ENCODE data around the gene LRRC74A. TPM values are rescaled to one million over a fixed set of nuclear protein-coding genes. Genes with fewer than 3 reads are reported as not detected.

The LRRC74A gene
- total RNA-seq, 1 experiment from 2014 or later: not detected

DNA sequence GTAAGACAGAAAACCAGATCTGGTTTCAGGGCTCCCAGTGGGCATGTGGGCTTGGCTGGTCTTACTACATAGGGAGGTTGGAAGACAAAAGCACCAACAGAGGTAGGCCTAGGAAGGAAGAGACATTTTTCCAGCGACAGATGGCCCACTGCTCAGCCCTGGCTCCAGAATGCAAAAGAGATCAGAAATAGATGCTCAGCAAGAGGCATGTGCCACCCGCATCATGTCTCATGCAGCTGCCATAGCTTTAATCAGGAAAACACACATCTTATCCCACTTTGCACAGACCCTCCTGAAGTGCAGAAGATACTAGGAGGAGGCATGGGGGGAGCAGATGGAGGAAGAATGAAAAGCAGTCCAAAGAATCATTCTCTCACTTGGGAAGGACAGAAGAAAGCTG, 39.6 kb upstream of the LRRC74A start:
- no peaks in the 10 kb centered on the region for H3K9me3 ChIP-seq (replicated peaks)
- no peaks in the 10 kb centered on the region for H3K4me1 ChIP-seq
- no peak for DNase-seq
- H3K27ac ChIP-seq: no peak overlapping the region
- H3K27me3 ChIP-seq: no peaks in the 10 kb centered on the region
- H3K36me3 ChIP-seq: peaks cover 14% of the 10 kb centered on the region
- no peak overlapping the region for H3K4me3 ChIP-seq

DNA sequence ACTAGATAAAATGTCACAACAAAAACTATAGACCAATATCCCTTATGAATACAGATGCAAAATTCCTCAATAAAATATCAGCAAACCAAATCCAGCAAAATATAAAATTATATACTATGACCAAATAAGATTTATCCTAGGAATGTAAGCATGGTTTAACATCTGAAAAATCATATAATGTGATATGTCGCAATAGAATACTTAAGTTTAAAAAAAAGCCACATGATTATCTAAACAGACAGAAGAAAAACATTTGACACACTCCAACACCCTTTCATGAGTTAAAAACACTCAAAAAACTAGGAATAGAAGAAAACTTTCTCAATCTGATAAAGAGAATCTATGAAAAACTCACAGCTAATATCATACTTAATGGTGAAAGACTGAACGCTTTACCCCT, 33.8 kb upstream of the LRRC74A start:
- Histone ChIP-seq H3K4me1 (0 out of 2 replicates have a peak, but pooled peaks cover 2% of the 10 kb centered on the region), H3K27ac (no peak overlapping the region), H3K4me3 (no peak overlapping the region), H3K9me3 (replicated peaks) (no peaks in the 10 kb centered on the region), H3K36me3 (peaks cover 27% of the 10 kb centered on the region), H3K27me3 (no peaks in the 10 kb centered on the region)
- no peak for DNase-seq

DNA sequence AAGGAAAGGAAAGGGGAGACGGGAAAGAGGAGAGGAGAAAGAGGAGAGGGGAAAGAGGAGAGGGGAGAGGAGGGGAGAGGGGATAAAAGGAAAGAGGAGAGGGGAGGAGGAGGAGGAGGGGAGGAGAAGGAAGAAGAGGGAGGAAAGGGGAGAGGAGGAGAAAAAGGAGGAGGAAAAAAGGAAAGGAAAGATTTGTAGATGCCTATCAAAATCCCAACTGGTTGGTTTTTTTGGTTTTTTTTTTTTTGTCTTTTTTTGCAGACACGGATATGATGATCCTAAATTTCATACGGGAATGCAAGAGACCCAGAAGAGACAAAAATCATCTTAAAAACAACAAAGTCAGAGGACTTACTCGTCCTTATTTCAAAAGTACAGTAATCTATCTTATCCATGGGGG, 32.9 kb upstream of the LRRC74A start:
- H3K36me3 ChIP-seq: peaks cover 27% of the 10 kb centered on the region
- H3K27me3 ChIP-seq: no peaks in the 10 kb centered on the region
- no peak overlapping the region for H3K4me3 ChIP-seq
- DNase-seq: no peak
- no peaks in the 10 kb centered on the region for H3K9me3 ChIP-seq (replicated peaks)
- no peak overlapping the region for H3K27ac ChIP-seq
- H3K4me1 ChIP-seq: 0 out of 2 replicates have a peak, but pooled peaks cover 2% of the 10 kb centered on the region

DNA sequence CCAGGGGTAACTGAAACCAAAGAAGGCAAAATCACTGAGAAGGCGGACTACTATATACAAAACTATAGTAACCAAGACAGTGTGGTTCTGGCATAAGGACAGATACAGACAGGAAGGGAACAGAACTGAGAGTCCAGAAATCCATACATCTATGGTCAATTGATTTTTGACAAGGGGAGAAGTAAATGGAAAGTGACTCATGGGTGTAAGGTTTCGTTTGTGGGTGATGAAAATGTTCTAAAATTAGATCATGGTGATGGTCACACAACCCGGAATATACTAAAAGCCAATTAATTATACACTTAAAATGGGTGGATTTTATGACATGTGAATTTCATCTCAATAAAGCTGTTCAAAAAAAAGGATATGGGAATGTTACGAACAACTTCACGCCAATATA, 32.3 kb upstream of the LRRC74A start:
- DNase-seq: no peak
- H3K9me3 ChIP-seq (replicated peaks): no peaks in the 10 kb centered on the region
- H3K27ac ChIP-seq: no peak overlapping the region

DNA sequence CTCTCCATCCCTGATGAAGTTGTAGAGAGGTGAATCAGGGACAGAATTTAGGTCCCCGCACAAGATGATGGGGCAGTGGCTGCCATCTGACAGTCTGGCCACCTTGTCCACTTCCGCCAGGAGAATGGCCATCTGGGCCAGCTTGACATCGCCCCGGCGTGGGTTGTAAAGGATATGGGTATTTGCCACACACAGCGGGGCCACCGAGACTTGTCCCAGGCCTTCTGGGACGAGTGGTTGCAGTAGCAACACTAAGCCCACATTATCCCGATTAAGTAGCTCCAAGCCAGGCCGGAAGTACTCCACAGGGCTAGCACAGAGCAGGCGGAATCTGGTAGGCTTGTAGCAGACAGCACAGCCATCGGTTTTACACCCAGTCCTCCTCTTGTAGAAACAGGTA, 19.8 kb upstream of the LRRC74A start:
- H3K36me3 ChIP-seq: peaks cover 20% of the 10 kb centered on the region
- no peak for DNase-seq
- H3K9me3 ChIP-seq (replicated peaks): no peaks in the 10 kb centered on the region
- no peaks in the 10 kb centered on the region for H3K27me3 ChIP-seq
- H3K4me3 ChIP-seq: no peak overlapping the region
- H3K27ac ChIP-seq: no peak overlapping the region
- peaks cover 3% of the 10 kb centered on the region; the same call in 1 of the 2 replicates for H3K4me1 ChIP-seq

More for the DNA sequence above, 32.3 kb upstream of the LRRC74A start:
- Histone ChIP-seq H3K4me3 (no peak overlapping the region), H3K36me3 (peaks cover 27% of the 10 kb centered on the region), H3K4me1 (0 out of 2 replicates have a peak, but pooled peaks cover 2% of the 10 kb centered on the region), H3K27me3 (no peaks in the 10 kb centered on the region)

DNA sequence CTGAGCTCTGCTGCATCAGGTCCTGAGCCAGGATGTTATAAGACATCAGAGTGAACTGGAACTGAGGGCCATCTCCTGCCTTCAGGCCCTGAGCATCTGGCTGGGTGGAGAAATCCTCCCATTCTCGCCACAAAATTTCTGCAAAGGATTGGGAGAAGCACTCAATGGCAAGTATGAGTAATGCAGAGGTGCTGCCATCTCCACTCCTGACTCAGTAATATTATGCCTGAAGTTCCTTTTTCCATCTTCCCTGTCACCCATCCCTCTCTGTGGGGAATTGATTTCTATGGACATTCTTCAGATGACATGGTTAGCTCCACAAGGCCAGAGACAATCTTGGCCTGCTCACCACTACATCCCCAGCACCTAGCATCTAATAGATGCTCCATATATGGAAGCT, 18.2 kb upstream of the LRRC74A start:
- H3K9me3 ChIP-seq (replicated peaks): no peaks in the 10 kb centered on the region
- peaks cover 10% of the 10 kb centered on the region for H3K36me3 ChIP-seq
- no peak for DNase-seq

DNA sequence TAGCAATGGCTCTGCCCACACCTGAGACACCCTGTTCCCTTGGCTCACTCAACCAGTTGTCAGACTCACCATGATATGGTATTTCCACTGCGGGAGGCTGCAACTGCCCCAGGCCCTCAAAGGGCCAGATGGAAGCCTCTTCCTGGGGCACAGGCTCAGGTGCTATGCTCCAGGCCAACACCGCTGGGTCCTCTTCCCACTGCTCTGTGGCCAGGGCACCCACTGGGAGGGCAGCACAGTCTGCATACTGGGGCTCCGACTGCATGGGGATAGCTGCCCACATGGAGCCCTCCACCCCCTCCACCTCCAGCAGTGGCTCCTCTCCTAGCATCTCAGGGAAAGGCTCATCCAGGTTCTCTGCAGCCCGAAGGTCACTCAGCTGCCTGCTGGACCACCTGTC, 17.2 kb upstream of the LRRC74A start:
- no peak overlapping the region for H3K4me3 ChIP-seq
- no peak for DNase-seq
- peaks cover 6% of the 10 kb centered on the region for H3K4me1 ChIP-seq
- H3K27me3 ChIP-seq: no peaks in the 10 kb centered on the region
- H3K36me3 ChIP-seq: 0 out of 2 replicates have a peak, but pooled peaks cover 3% of the 10 kb centered on the region
- H3K27ac ChIP-seq: no peak overlapping the region
- no peaks in the 10 kb centered on the region for H3K9me3 ChIP-seq (replicated peaks)

More for the DNA sequence above, 18.2 kb upstream of the LRRC74A start:
- Histone ChIP-seq H3K27me3 (no peaks in the 10 kb centered on the region), H3K4me1 (peaks cover 4% of the 10 kb centered on the region), H3K27ac (no peak overlapping the region), H3K4me3 (no peak overlapping the region)

DNA sequence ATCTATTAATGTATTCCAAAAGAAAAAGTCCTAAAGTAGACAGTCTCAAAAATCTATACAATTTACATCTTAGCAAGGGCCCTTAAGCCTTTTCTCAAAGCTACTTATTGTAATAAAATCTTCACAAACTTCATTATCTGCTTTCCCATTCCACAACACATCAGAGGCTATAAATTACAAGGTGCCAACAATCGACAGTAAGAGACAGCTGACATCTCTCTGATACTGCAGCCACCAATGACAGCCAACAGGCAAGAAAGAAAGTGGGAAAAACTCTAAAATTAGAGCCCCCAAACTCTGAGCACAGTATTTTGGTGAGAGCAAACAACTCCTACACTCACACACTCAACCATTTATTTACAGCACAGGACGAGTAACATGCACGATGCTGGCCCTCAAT, 15.7 kb upstream of the LRRC74A start:
- Histone ChIP-seq H3K4me3 (no peak overlapping the region), H3K9me3 (replicated peaks) (no peaks in the 10 kb centered on the region), H3K36me3 (0 out of 2 replicates have a peak, but pooled peaks cover 3% of the 10 kb centered on the region), H3K4me1 (peaks cover 6% of the 10 kb centered on the region), H3K27me3 (no peaks in the 10 kb centered on the region), H3K27ac (no peak overlapping the region)
- no peak for DNase-seq

DNA sequence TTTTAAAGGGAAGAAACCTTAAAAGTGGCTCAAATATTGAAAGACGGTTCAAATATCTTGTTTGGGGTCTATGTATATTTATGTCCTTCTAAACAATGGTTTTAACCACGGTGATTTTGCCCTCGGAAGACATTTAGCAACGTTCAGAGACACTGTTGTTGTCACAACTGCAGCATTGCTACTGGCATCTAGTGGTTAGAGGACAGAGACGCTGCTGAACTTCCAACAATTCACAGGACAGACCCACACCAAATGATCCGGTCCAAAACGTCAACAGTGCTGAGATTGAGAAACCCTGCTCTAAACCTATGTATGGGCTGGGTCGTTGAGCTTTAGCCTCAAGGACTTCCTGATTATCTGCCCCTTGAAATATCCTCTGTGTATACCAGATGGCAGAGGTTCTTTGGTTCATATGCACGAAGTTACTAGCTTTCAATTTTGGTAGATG, 15.2 kb upstream of the LRRC74A start:
- no peaks in the 10 kb centered on the region for H3K9me3 ChIP-seq (replicated peaks)
- H3K36me3 ChIP-seq: 0 out of 2 replicates have a peak, but pooled peaks cover 3% of the 10 kb centered on the region
- no peak overlapping the region for H3K27ac ChIP-seq
- H3K27me3 ChIP-seq: no peaks in the 10 kb centered on the region
- peaks cover 6% of the 10 kb centered on the region for H3K4me1 ChIP-seq
- no peak for DNase-seq
- H3K4me3 ChIP-seq: peak overlapping the region; percentile 95; the same call in 1 of the 2 replicates

DNA sequence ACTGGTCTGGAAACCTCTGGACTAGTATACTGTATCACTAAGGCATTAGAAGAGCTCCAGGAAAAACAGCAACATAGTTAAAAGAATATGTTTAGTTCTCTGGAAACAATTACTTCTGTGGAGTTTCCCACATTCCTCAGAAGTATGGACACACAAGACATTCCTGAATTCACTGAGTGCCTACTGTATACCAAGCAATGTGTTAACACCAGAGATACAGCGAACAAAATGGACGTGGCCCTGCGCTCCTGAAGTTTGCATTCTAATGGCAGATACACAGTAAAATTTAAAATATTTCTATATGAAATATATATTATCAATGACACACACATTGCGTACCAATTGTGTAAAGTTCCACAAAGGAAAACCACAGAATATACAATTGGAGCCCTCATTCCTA, 14.6 kb upstream of the LRRC74A start:
- H3K4me3 ChIP-seq: peak overlapping the region; percentile 95
- no peaks in the 10 kb centered on the region for H3K9me3 ChIP-seq (replicated peaks)
- H3K27me3 ChIP-seq: no peaks in the 10 kb centered on the region
- peaks cover 6% of the 10 kb centered on the region for H3K4me1 ChIP-seq
- DNase-seq: no peak
- H3K36me3 ChIP-seq: 0 out of 2 replicates have a peak, but pooled peaks cover 3% of the 10 kb centered on the region
- H3K27ac ChIP-seq: no peak overlapping the region; the same call in 1 of the 2 replicates

DNA sequence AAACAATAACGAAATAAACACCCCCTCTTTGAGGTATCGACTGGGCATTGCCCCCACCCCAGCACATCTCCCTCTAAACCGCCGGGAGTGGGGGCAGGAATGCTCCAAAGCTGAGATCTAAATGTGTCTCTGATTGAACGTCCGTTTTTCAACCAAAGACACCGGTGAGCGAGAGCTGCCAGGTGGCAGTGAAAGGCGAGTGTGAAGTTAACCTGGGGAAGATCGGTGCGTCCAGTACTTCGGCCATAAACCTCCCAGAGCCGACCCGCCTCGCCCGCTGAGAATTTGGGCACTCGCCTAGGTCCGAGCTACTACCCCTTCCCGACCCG, 14.2 kb upstream of the LRRC74A start:
- no peaks in the 10 kb centered on the region for H3K9me3 ChIP-seq (replicated peaks)
- peak overlapping the region; percentile 95 for H3K4me3 ChIP-seq
- H3K27me3 ChIP-seq: no peaks in the 10 kb centered on the region
- H3K4me1 ChIP-seq: peaks cover 6% of the 10 kb centered on the region
- H3K36me3 ChIP-seq: 0 out of 2 replicates have a peak, but pooled peaks cover 3% of the 10 kb centered on the region
- no peak for DNase-seq
- peak overlapping the region; percentile 56 for H3K27ac ChIP-seq

DNA sequence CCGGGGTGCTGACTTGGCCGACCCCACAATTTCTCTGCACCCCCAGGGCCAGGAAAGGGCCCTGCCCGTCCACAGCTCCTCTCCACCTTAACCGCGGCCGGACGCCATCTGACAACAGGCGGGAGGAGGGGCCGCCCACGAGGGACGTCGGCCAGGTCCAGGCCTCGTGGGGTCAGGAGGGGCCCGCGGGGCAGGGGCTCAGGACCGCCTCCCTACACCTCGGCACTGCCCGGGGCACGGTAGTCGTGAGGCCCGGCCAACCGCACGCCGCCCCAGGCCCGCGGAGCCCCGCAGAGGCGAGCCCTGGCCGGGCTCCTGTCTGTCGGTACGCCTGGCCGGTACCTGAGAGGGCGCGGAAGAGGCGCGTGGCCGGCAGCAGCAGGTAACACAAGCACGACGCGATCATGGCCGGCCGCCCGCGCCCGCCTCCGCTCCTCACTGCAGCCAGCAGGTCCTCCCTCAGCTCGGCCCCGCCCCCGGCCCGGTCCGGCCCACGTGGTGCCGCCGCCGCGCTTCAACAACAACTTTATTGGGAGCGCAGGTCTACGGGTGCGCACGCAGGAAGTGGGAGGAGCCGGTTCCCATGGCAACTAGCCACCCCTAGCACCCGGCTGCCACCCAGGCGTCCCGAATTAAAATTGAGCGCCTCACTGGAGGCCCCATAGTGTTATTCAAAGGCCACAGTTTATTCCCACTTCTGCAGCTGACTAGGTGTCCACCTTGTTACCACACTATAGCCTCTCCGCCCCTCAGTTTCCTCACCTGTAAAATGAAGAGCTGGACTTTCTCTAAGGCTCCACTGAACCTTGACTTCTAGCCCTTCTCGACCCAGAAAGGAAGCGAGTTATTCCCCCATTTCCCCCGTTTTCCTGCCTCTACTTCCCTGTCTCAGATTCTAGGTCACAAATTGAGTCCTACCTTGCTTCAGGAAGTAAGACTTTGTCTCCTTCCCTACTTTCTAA, 13.5 kb upstream of the LRRC74A start, which contains the start of gene ANGEL1:
TSS of gene ANGEL1 (minus strand) at position 461 of the 962 bp plus-strand sequence. CDS start at position 406, 55 bp downstream.
- peak; percentile 94 to 96 for DNase-seq
- peak within 1 kb of the TSS; percentile 56 for H3K27ac ChIP-seq
- H3K27me3 ChIP-seq: no peaks in the 10 kb centered on the region
- peak within 1 kb of the TSS; percentile 95 for H3K4me3 ChIP-seq
- H3K4me1 ChIP-seq: peaks cover 6% of the 10 kb centered on the region
- H3K9me3 ChIP-seq (replicated peaks): no peaks in the 10 kb centered on the region
- H3K36me3 ChIP-seq: 0 out of 2 replicates have a peak, but pooled peaks cover 3% of the 10 kb centered on the region

DNA sequence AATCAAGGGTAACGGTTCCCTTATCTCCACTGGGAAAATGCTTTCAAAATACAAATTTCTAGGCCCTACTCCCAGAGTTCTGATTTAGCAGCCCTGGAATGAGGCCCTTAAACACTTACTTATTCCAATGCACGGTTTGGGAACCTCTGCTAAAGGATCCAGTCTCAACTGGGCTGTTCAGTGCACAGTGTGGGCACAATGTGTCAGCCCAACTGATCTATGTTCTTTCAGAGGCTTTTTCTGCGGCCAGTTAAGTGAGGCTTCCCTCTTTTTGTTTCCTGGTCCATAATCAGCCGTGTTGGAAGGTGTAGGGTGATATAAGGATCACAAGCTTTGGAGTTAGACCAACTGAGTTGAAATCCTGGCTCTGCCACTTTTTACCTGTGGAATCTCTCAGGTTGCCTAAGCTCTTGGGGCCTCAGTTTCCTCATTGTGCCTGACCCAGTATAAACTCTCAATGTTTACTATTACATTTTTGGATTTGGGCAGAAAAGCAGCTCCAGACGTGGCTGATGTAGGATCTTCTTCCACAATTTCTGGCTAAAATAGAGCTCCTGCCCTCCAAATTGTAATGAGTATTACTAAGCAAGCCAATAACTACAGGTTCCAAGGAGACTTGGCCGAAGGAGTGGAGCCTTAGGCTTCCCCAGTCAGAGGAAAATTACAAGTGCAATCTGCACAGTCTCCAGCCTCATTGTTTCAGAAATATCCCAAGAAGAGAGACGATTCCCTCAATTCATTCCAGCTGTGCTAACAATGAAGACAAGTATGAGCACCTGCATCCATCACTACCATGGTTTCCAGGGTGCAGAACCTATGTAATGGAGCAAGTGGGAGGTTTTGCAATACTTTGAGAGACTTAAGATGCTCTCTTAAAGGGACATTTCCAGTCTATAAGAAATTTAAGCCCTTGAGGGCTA, 11.2 kb upstream of the LRRC74A start:
- Histone ChIP-seq H3K27ac (no peak overlapping the region), H3K27me3 (no peaks in the 10 kb centered on the region), H3K9me3 (replicated peaks) (no peaks in the 10 kb centered on the region), H3K4me1 (peaks cover 6% of the 10 kb centered on the region), H3K36me3 (no peaks in the 10 kb centered on the region), H3K4me3 (no peak overlapping the region)
- no peak for DNase-seq

DNA sequence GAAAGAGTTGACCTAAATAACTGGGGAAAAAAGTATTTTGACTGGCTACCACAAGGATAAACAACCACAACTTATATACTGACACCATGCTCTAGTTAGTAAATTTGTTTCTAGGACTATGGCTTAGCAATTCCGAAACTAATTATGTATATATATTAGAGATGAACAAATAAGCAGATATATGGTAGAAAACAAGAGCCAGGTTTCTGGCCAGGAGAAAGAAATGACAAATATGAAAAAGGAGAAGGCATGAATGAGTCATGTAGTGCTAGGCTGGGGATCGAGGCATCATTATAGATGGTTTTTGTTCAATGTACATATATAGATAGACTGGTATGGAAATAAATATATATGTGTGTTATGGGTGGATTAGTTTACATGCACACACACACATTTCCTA, 5.5 kb upstream of the LRRC74A start:
- Histone ChIP-seq H3K27me3 (no peaks in the 10 kb centered on the region), H3K4me1 (no peaks in the 10 kb centered on the region), H3K9me3 (replicated peaks) (0 out of 2 replicates have a peak, but pooled peaks cover 3% of the 10 kb centered on the region), H3K4me3 (no peak overlapping the region), H3K36me3 (no peaks in the 10 kb centered on the region), H3K27ac (no peak overlapping the region)
- DNase-seq: no peak
